GM19455 (cell line): ENCODE measurements around the gene GMCL2.

Source experiments
- ATAC-seq: cut with Tn5 transposase; IDR thresholded peaks from one replicate; pipeline ENCODE4 v1.9.1; 2021; ENCODE audit not compliant: unreplicated experiment

GMCL2 gene

DNA sequence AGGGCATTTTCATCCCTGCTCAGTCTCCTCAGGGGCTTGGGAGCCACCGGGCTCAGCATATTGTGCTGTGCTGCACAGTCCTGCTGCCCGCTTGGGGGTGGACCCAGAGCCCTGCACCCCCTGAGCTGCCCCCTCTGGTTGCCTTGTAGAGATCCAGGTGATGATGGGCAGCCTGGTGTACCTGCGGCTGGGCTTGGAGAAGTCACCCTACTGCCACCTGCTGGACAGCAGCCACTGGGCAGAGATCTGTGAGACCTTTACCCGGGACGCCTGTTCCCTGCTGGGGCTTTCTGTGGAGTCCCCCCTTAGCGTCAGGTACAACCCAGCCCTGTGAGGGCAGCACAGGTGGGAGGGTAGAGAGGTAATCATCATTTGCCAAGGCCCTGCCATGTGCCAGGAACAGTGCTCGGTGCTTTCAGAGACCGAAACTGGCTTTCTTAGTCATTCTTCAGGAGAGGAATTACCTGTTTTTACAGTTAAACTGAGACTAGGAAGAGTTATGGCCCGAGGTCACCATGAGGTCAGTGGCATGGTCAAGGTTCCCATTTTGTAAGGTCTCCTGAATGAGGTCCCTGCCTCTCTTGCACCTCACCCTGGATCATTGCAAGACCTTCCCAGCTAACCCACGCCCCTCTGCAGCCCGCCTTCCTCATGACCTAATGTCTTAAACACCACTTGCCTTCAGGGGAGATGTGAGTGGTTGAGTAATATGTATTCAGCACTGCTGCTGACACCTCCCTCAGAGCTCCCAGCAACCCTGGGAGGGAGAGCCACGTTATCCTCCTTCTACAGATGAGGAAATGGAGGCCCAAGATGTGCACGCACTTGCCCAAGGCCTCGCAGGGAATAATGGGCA, 41.0 kb downstream of the GMCL2 start:
- no peak for ATAC-seq

DNA sequence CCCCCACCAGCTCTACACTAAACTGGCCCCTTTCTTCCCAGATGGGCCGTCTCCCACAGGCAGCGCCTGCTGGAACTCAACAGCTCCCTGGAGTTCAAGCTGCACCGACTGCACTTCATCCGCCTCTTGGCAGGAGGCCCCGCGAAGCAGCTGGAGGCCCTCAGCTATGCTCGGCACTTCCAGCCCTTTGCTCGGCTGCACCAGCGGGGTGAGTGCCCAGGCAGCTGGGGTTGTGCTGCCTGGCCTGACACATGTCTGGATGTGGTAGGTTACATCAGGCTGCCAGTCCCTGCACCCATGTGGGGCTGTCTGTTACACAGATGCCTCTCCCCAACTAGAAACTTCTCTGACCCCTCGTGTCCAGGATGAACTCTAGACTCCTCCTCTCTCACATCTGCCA, 43.3 kb downstream of the GMCL2 start:
- ATAC-seq = no peak

DNA sequence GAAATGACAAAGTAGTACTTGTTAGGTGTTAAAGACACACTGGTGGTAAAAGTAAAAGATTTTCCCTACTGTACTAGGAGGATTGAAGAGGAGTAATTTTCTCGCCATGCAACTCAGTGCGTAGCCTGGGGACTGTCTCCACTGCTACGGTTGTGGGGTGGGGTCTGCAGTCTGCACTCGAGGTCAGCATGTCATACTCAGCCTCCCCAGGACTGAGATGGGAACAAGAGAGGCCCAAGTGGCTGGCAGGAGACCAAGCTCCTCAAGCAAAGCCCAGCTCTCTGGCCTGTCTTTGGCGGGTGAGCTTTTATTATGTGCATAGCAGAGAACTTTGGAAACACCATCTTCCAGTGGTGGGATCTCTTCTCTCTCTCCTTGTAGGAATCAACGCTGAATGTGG, 43.9 kb downstream of the GMCL2 start:
- no peak for ATAC-seq

GRCh38 chr5:178142642-178143041, 44.5 kb downstream of the GMCL2 start:
- no peak for ATAC-seq

GRCh38 chr5:178141550-178141949, 45.6 kb downstream of the GMCL2 start:
- no peak for ATAC-seq

- ATAC-seq = no peak
These were observed 49.2 kb downstream of the GMCL2 start for GRCh38 chr5:178137991-178138390.

DNA sequence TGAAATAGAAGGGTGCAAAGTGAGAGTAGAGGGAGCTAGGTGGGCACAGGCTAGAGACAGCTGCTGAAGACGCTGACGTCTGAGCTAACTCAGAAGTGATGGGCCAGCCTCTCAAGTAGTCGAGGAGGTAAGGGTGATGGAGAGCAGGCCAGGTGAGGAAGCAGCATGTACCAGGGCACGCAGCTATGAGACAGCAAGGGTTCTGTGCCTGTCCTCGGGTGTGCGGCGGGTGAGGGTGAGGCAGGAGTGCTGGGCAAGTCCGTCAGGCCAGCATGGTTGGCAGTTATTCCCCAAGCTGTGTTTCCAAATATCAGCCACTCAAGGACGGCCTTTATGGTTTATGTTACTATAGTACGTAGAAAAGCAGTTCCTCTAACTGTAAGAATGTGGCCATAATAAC, 50.2 kb downstream of the GMCL2 start:
- no peak for ATAC-seq
